GM20000 (cell line): ENCODE data around the gene ARNT2.

ENCODE experiments used
- DNase-seq: peaks from one replicate; pipeline ENCODE4 v3.0.0; 2012; ENCODE audit warnings: low spot score
- TF ChIP-seq, protein P1 (sequence below): IDR thresholded peaks from 2 replicates; pipeline ENCODE4 v1.5.1; 2012; ENCODE audit warnings: mild to moderate bottlenecking, control low read depth; ENCODE audit errors: extremely low read depth, missing control alignments

Gene ARNT2

DNA sequence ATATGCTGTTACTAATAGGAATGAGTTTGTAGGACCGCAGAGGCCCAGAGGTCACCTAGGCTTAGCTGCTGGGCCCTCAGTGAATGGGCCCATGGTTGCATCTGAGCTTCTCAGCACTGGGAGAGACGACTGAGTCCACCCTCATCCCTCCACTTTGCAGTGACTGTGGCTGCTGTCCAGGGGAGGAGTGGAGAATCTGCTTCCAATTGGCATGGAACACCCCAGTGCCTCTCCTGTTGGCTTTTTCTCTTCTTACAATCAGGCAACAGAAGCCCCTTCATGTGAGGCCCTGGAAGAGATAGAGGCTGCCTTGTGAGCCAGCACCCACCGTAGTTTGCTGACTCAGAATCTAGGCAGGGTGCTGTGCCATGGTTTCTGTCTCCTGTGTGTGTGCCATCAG is 55.6 kb downstream of the ARNT2 start:
- TF ChIP-seq, protein P1, sequence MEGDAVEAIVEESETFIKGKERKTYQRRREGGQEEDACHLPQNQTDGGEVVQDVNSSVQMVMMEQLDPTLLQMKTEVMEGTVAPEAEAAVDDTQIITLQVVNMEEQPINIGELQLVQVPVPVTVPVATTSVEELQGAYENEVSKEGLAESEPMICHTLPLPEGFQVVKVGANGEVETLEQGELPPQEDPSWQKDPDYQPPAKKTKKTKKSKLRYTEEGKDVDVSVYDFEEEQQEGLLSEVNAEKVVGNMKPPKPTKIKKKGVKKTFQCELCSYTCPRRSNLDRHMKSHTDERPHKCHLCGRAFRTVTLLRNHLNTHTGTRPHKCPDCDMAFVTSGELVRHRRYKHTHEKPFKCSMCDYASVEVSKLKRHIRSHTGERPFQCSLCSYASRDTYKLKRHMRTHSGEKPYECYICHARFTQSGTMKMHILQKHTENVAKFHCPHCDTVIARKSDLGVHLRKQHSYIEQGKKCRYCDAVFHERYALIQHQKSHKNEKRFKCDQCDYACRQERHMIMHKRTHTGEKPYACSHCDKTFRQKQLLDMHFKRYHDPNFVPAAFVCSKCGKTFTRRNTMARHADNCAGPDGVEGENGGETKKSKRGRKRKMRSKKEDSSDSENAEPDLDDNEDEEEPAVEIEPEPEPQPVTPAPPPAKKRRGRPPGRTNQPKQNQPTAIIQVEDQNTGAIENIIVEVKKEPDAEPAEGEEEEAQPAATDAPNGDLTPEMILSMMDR = no peak

DNA sequence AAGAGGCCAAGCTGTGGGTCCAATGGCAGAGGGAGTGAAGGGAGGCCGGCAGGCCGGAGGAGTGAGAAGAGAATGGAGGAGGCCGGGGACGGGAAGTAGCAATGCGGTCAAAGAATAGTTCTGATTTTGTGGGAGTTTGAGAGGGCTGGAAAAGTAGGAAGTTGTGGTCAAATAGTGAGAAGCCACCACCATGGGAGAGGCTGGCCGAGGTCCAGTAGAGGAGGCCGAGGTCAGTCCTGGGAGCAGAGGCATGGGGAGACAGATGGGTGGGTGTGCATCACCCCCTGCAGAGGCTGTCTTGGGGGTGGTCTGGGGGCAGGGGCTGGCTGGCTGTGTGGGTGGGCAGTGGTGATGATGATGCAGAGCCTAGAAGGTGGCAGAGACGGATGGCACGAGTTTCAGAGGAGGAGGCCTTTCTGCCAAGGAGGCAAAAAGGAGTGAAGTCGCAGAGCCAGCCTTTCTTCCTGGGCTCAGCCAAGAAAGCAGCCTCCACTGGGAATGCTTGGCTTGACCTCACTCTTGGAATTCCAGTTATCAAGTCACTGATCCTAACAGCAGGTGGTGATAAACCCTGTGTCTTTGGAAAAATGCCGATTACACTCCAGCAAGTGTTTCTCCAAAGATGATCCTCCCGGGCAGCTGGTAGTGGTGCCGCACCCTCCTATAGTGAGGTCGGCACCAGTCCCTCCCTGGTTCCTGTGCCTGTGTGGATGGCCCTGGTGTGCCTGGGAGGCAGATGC is 57.3 kb downstream of the ARNT2 start:
- DNase-seq = no peak
- TF ChIP-seq, protein P1 = no peak

More for the DNA sequence above, 55.6 kb downstream of the ARNT2 start:
- no peak for DNase-seq

DNA sequence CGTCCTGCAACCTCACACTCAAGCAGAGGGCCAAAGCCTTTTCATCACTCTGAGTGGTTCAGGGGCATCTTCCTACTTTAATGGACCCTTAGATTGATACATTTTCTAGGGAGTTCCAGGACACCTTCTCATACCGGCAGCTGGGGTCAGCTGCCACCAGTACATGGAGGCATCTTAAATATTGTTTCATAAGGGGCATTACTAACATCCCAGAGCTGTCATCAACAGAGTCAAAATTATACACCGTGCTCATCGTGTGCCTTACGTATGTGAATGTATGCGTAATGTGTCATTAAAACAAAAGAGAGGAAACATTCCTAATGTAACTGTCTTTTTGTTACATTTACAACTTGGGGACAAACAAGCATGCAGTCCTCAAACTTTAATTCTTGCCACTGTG is 57.9 kb downstream of the ARNT2 start:
- DNase-seq = no peak
- TF ChIP-seq, protein P1 = no peak

DNA sequence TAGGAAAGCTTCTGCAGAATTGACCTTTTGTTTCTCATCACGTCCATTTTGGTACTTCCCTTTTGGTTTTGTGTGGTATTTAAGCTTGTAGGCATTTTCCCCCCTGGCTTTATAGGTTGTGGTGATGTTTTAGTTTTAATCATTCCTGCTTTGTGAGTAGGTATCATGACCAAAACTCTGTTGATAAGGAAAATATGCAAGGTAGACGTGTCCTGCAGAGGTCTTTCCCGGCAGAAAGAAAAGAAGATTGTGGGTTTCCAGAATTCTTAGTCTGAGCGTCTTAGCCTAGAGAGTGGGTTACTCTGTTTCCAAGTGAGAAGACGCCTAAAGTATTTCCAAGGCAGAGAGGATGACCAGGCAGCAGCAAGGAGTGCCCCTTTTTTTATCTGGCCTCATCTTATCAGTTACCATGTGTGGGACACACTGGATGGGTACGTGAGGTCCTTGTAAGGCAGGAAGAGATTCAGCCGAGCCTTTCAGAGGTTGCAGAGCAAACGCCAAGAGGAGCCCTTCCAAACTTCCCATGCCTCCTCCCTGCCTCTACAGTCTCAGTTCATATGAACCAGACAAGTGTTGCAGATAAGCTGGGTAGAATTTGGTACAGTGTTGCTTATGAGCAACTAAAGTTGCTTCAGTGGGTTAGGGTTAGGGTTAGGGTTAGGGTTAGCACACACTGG is 58.8 kb downstream of the ARNT2 start:
- DNase-seq = no peak
- TF ChIP-seq, protein P1 = no peak

DNA sequence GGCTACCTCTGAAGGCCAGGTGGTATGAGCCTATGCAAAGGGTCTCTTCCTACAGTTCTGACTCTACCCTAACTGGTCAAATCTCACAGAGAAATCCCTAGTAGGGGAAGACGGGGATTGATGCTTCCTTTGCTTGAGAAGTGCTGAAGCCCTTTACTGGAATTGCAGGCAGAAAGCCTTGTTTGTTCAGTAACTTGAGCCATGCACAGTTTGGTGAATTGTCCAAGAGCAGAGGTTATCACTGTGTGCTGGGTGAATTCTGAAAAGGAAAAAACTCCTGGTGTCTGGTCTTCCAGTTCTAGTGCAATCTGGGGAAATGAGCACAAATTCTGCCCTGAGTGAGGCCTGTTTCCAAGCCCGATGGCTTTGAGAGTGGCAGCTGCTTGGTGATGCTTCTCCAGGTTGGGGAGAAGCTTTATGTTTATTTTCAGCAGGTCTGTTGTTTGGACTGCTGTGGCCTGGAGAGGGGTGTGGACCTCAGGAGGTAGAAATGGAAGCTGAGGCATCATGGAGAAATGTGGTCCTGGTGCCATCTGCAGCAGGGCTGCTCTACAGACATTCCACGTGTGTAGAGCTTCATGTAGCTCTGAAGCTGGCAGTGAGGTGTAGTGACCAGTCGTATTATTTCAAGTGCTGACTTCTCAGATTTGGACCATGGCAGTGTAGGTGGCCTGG is 60.9 kb downstream of the ARNT2 start:
- TF ChIP-seq, protein P1 = no peak
- no peak for DNase-seq

- TF ChIP-seq, protein P1 = no peak
Observed at GRCh38 chr15:80465626-80466005, 61.4 kb downstream of the ARNT2 start.

DNA sequence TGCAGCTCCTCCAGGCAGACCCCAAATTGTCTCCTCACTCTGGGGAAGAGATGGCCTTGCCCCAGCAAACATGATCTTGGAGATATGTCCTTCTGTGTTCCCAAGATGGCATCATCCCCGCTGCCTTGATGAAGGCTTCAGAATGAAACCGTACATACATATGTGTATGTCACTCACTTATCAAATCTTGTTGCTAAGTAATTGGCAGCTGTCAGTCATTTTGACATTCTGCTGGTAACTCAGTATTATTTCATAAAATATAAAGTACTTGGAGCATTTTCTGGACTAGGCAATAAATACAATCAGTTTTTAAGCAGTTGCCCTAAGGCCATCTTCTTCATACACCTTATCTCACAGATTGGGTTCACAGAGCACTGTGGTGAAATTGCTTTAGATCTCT is 62.4 kb downstream of the ARNT2 start:
- DNase-seq = no peak
- TF ChIP-seq, protein P1 = no peak

More at GRCh38 chr15:80465626-80466005, 61.4 kb downstream of the ARNT2 start:
- DNase-seq = no peak
